Nephron (organoid): ENCODE data around the gene NLGN2.

Source experiments
- H3K27ac Mint-ChIP-seq, 3 experiments: 2 replicates each; pipeline ENCODE4 v1.8.0; 2020; ENCODE audit warnings: mixed read lengths in 3 of 3, mild to moderate bottlenecking in 2 of 3, moderate library complexity in 1 of 3
- H3K27me3 Mint-ChIP-seq: 2 replicates; pipeline ENCODE4 v1.8.0; 2021; ENCODE audit warnings: low read depth, mild to moderate bottlenecking, moderate library complexity, mixed read lengths
- H3K36me3 Mint-ChIP-seq: 2 replicates; pipeline ENCODE4 v1.8.0; 2020; ENCODE audit warnings: low read depth, mixed read lengths
- H3K4me1 Mint-ChIP-seq: 2 replicates; pipeline ENCODE4 v1.8.0; 2020; ENCODE audit warnings: mixed read lengths
- H3K4me3 Mint-ChIP-seq, 3 experiments: 2 replicates each; pipeline ENCODE4 v1.8.0; 2020; ENCODE audit warnings: mild to moderate bottlenecking in 3 of 3, mixed read lengths in 3 of 3, moderate library complexity in 2 of 3
- H3K9me3 Mint-ChIP-seq: 2 replicates; pipeline ENCODE4 v1.8.0; 2020; ENCODE audit warnings: mixed read lengths
- CTCF ChIP-seq, 3 experiments: fragments of 200-600 bp; sonication (generic); IDR thresholded peaks; one replicate each; pipeline ENCODE4 v1.5.0; 2021; ENCODE audit warnings: antibody characterized with exemption in 3 of 3; ENCODE audit not compliant: unreplicated experiment in 3 of 3

NLGN2 gene

DNA sequence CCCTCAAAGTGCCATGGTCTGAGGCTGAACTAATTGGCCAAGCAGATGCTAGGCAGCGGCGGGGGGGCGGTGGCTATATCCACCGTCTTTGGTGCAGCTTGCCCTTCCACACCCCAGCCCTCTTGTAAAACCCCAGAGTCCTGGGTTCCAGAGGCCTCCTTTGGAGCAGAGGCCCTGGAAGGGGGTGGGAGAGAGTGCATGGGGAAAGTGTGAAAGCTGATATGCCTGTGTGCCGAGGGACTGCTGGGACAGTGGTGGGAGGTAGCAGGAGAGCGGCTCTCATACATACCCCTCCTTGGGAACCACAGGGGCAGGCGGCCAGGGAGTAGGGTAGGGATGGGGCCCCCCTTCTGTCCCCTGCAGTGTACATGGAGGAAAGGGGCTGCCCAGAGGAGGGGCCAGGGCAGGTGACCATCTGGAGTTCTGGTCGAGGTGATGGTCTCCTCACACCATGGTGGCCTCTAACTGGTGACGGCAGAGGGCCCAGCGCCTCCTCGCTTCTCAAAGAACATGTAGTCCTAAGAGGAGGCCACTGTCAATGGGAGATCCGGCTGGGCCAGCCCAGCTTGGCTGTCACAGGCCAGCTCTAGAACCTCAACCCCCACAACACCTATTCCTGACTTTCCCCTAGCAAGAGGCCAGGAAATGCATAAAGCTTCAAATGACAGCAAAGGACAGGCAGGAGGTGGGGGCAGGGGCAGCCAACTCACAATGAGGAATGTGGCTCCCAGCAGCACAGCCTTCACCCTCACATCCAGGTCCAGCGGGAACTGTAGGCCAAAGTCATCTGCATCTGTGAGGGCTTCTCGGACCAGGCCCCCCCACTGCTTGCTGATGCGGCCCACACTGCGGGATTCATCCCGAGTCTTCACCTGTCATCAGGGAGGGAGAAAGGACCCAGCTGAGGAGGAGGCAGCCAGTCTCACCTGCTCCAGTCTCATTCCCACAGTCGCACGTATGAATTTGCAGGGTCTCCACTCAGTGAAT, 17.4 kb upstream of the NLGN2 start:
- H3K27me3 Mint-ChIP-seq, result peaks cover 5% of the 10 kb centered on the region
- peaks cover 5% of the 10 kb centered on the region for H3K4me1 Mint-ChIP-seq
- no peaks in the 10 kb centered on the region for H3K9me3 Mint-ChIP-seq
- H3K36me3 Mint-ChIP-seq, result peaks cover 31% of the 10 kb centered on the region
- no peak for TF ChIP-seq CTCF (IDR thresholded peaks at IDR 0.05; ENCODE audit: unreplicated experiment in 3 of 3)
- no peak overlapping the region for H3K27ac Mint-ChIP-seq
- H3K4me3 Mint-ChIP-seq, result no peak overlapping the region

GRCh38 chr17:7391307-7391706, 16.3 kb upstream of the NLGN2 start:
- Mint-ChIP-seq H3K4me3 (peak overlapping the region; percentile 78 to 82 (median 80)), H3K4me1 (peaks cover 6% of the 10 kb centered on the region), H3K27ac (no peak overlapping the region), H3K9me3 (no peaks in the 10 kb centered on the region), H3K36me3 (peaks cover 31% of the 10 kb centered on the region), H3K27me3 (no peaks in the 10 kb centered on the region)
- no peak for TF ChIP-seq CTCF (IDR thresholded peaks at IDR 0.05; ENCODE audit: unreplicated experiment in 3 of 3)

- Mint-ChIP-seq H3K4me1 (peaks cover 6% of the 10 kb centered on the region), H3K36me3 (peaks cover 27% of the 10 kb centered on the region), H3K27ac (no peak overlapping the region), H3K9me3 (no peaks in the 10 kb centered on the region), H3K27me3 (no peaks in the 10 kb centered on the region), H3K4me3 (peak overlapping the region; percentile 80 to 92 (median 91))
- TF ChIP-seq CTCF (IDR thresholded peaks at IDR 0.05; ENCODE audit: unreplicated experiment in 3 of 3), result no peak
These were observed 14.7 kb upstream of the NLGN2 start for GRCh38 chr17:7392696-7393612.

GRCh38 chr17:7393613-7394451, 13.8 kb upstream of the NLGN2 start:
- no peaks in the 10 kb centered on the region for H3K9me3 Mint-ChIP-seq
- TF ChIP-seq CTCF (IDR thresholded peaks at IDR 0.05; ENCODE audit: unreplicated experiment in 3 of 3), result no peak
- peaks cover 24% of the 10 kb centered on the region for H3K36me3 Mint-ChIP-seq
- H3K27ac Mint-ChIP-seq, result peak overlapping the region in 2 of 3 experiments; percentile 57 to 64
- peaks cover 6% of the 10 kb centered on the region for H3K4me1 Mint-ChIP-seq
- H3K4me3 Mint-ChIP-seq, result peak overlapping the region; percentile 91 to 92 (median 91)
- H3K27me3 Mint-ChIP-seq, result no peaks in the 10 kb centered on the region

GRCh38 chr17:7394452-7395191, 13.0 kb upstream of the NLGN2 start, which contains the start of gene PLSCR3:
PLSCR3 (minus strand) TSS chr17:7394525; CDS start chr17:7394110, 415 bp downstream.
- peaks cover 6% of the 10 kb centered on the region for H3K4me1 Mint-ChIP-seq
- H3K4me3 Mint-ChIP-seq, result peak within 1 kb of the TSS; percentile 97 to 98 (median 97)
- peak; percentile 65 to 70 (median 69) for TF ChIP-seq CTCF (IDR thresholded peaks at IDR 0.05; ENCODE audit: unreplicated experiment in 3 of 3)
- H3K27me3 Mint-ChIP-seq, result no peaks in the 10 kb centered on the region
- no peaks in the 10 kb centered on the region for H3K9me3 Mint-ChIP-seq
- peaks cover 19% of the 10 kb centered on the region for H3K36me3 Mint-ChIP-seq
- peak within 1 kb of the TSS; percentile 90 to 96 (median 93) for H3K27ac Mint-ChIP-seq
